ENCODE results near the gene AQP5. TPM values are rescaled to one million over a fixed set of nuclear protein-coding genes. Genes with fewer than 3 reads are reported as not detected.

AQP5 gene
- total and polyA plus RNA-seq, 2 donors from 2014 or later: 0.91 to 0.99 TPM

- H3K36me3 ChIP-seq (ENCODE audit: control insufficient read depth in 2 of 3, insufficient read depth in 3 of 3, low read length in 3 of 3): no peaks in the 10 kb centered on the region
- FAIRE-seq (no peak), DNase-seq (peak in 2 of 5 donors; percentile 30 to 37)
- H3K9ac ChIP-seq (ENCODE audit: low read length in 3 of 3): no peak overlapping the region
- no peak overlapping the region for H3K4me3 ChIP-seq (ENCODE audit: low read length in 3 of 3)
- H3K4me1 ChIP-seq (ENCODE audit: control insufficient read depth in 2 of 3, insufficient read depth in 2 of 3, low read depth in 1 of 3, low read length in 3 of 3): peaks cover 0 to 6% (median 4%) of the 10 kb centered on the region in 3 donors
- TF ChIP-seq, protein P1, sequence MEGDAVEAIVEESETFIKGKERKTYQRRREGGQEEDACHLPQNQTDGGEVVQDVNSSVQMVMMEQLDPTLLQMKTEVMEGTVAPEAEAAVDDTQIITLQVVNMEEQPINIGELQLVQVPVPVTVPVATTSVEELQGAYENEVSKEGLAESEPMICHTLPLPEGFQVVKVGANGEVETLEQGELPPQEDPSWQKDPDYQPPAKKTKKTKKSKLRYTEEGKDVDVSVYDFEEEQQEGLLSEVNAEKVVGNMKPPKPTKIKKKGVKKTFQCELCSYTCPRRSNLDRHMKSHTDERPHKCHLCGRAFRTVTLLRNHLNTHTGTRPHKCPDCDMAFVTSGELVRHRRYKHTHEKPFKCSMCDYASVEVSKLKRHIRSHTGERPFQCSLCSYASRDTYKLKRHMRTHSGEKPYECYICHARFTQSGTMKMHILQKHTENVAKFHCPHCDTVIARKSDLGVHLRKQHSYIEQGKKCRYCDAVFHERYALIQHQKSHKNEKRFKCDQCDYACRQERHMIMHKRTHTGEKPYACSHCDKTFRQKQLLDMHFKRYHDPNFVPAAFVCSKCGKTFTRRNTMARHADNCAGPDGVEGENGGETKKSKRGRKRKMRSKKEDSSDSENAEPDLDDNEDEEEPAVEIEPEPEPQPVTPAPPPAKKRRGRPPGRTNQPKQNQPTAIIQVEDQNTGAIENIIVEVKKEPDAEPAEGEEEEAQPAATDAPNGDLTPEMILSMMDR (IDR thresholded peaks at IDR 0.05; ENCODE audit: borderline replicate concordance, extremely low read depth, insufficient read depth): no peak
- H3K27ac ChIP-seq (ENCODE audit: low read depth in 2 of 2, low read length in 2 of 2): no peak overlapping the region
- no peaks in the 10 kb centered on the region for H3K27me3 ChIP-seq (ENCODE audit: control insufficient read depth, insufficient read depth, low read length)
- H3K9me3 ChIP-seq (ENCODE audit: control insufficient read depth in 2 of 3, insufficient read depth in 1 of 3, low read length in 3 of 3): no peaks in the 10 kb centered on the region
- intact Hi-C loops (cut with DNase I): no loop called here
These were observed 14.0 kb upstream of the AQP5 start for GRCh38 chr12:49947593-49948226.

GRCh38 chr12:49948866-49949845 is 12.5 kb upstream of the AQP5 start:
- Histone ChIP-seq H3K9me3 (ENCODE audit: control insufficient read depth in 2 of 3, insufficient read depth in 1 of 3, low read length in 3 of 3) (no peaks in the 10 kb centered on the region), H3K27ac (ENCODE audit: low read depth in 2 of 2, low read length in 2 of 2) (peak overlapping the region in 1 of 2 donors; percentile 15), H3K27me3 (ENCODE audit: control insufficient read depth, insufficient read depth, low read length) (no peaks in the 10 kb centered on the region), H3K4me1 (ENCODE audit: control insufficient read depth in 2 of 3, insufficient read depth in 2 of 3, low read depth in 1 of 3, low read length in 3 of 3) (peaks cover 0 to 6% (median 4%) of the 10 kb centered on the region in 3 donors), H3K36me3 (ENCODE audit: control insufficient read depth in 2 of 3, insufficient read depth in 3 of 3, low read length in 3 of 3) (no peaks in the 10 kb centered on the region), H3K9ac (ENCODE audit: low read length in 3 of 3) (no peak overlapping the region), H3K4me3 (ENCODE audit: low read length in 3 of 3) (no peak overlapping the region)
- TF ChIP-seq, protein P1 (IDR thresholded peaks at IDR 0.05; ENCODE audit: borderline replicate concordance, extremely low read depth, insufficient read depth): no peak
- peak in 2 of 5 donors; percentile 29 to 66 for DNase-seq
- intact Hi-C loops (cut with DNase I): no loop called here
- no peak for FAIRE-seq

- H3K4me3 ChIP-seq (ENCODE audit: low read length in 3 of 3): no peak overlapping the region
- H3K4me1 ChIP-seq (ENCODE audit: control insufficient read depth in 2 of 3, insufficient read depth in 2 of 3, low read depth in 1 of 3, low read length in 3 of 3): peaks cover 0 to 6% (median 4%) of the 10 kb centered on the region in 3 donors
- intact Hi-C loops (cut with DNase I): no loop called here
- TF ChIP-seq, protein P1 (IDR thresholded peaks at IDR 0.05; ENCODE audit: borderline replicate concordance, extremely low read depth, insufficient read depth): no peak
- H3K27ac ChIP-seq (ENCODE audit: low read depth in 2 of 2, low read length in 2 of 2): peak overlapping the region in 1 of 2 donors; percentile 15
- H3K36me3 ChIP-seq (ENCODE audit: control insufficient read depth in 2 of 3, insufficient read depth in 3 of 3, low read length in 3 of 3): no peaks in the 10 kb centered on the region
- no peaks in the 10 kb centered on the region for H3K9me3 ChIP-seq (ENCODE audit: control insufficient read depth in 2 of 3, insufficient read depth in 1 of 3, low read length in 3 of 3)
- DNase-seq (peak in 3 of 5 donors; percentile 33 to 66 (median 45)), FAIRE-seq (no peak)
- no peak overlapping the region for H3K9ac ChIP-seq (ENCODE audit: low read length in 3 of 3)
- peaks cover 2% of the 10 kb centered on the region for H3K27me3 ChIP-seq (ENCODE audit: control insufficient read depth, insufficient read depth, low read length)
These were observed 11.8 kb upstream of the AQP5 start for GRCh38 chr12:49949866-49950265.
